Islet precursor cell (in vitro differentiated cells): Measurements from ENCODE around the gene POLR3E.

Experiments used
- DNase-seq: peaks from one replicate; pipeline ENCODE4 v3.0.0-alpha.2; 2018

Gene POLR3E

GRCh38 chr16:22317625-22318024 is 20.4 kb downstream of the POLR3E start:
- peak; percentile 26 for DNase-seq

GRCh38 chr16:22318690-22319358 is 21.6 kb downstream of the POLR3E start:
- peak; percentile 69 for DNase-seq

GRCh38 chr16:22320572-22321339 is 23.5 kb downstream of the POLR3E start:
- no peak for DNase-seq

- DNase-seq = peak; percentile 76
Measured at GRCh38 chr16:22321340-22322001, 24.3 kb downstream of the POLR3E start.

DNA sequence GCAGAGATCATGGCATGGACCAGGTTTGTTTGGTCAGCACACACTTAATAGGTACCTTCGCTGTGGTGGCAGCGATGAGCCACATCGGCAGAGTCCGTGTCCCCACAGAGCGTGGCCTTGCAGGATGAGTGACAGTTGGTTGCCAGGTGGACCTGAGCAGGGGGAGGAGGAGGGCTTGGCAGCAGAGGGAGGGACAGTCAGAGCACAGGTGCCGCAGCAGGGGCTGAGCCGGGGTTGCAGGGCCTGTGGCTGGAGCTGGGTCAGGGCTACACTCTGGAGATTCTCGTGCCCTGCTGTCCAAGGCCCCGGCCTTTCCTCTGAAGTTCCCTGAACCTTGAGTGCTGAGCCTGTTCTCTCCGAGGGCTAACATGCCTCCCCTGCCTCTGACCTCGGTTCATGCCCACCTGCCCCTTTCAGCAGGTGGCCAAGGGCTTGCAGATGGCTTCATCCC is 24.8 kb downstream of the POLR3E start:
- DNase-seq = no peak

GRCh38 chr16:22322741-22323140 is 25.5 kb downstream of the POLR3E start:
- no peak for DNase-seq

DNA sequence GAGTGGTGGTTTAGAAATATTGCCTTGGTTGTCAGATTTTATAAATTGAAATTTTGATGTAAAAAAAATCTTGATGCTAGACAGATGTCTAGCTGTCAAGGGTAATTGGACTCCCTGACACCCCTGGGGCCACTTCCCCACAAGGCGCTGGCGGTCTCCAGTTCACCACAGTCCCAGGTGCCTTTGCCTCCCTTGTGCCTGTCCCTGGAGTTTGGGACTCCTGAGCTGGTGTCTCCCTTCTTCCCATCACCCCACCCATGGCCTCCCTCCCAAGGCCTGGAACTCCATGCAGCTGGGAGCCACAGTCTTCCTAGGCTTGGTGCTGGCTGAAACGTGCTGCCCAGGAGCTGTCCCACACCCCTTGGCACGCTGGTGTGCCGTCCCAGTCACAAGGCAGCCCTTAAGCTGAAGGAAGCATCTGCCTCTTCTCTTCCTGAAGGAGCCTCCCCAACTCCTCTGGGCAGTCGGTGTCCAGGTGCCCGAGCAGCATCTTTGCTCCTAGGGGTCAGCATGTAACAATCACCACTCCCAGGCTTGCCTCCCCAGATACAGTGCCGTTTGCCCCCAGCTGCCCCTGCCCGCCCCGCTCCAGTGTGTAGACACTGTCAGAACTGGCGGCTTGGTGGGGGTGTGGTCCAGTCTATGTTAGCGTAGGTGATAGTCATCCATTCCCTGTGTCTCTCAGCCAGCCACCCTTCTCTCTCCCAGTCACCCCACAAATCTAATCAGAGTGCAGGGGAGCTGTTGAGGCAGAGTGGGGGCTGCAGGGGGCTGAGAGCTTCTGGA is 26.2 kb downstream of the POLR3E start:
- DNase-seq = peak; percentile 43

GRCh38 chr16:22323959-22324786 is 27.0 kb downstream of the POLR3E start:
- DNase-seq = no peak

- DNase-seq = peak; percentile 48
Measured at GRCh38 chr16:22324787-22325597, 27.8 kb downstream of the POLR3E start.

- peak; percentile 43 for DNase-seq
Measured at GRCh38 chr16:22325598-22326368, 28.6 kb downstream of the POLR3E start.

GRCh38 chr16:22326369-22326652 is 29.1 kb downstream of the POLR3E start:
- DNase-seq = no peak

- no peak for DNase-seq
Measured at GRCh38 chr16:22326771-22327445, 29.7 kb downstream of the POLR3E start.

- no peak for DNase-seq
Measured at GRCh38 chr16:22327446-22327775, 30.2 kb downstream of the POLR3E start.

DNA sequence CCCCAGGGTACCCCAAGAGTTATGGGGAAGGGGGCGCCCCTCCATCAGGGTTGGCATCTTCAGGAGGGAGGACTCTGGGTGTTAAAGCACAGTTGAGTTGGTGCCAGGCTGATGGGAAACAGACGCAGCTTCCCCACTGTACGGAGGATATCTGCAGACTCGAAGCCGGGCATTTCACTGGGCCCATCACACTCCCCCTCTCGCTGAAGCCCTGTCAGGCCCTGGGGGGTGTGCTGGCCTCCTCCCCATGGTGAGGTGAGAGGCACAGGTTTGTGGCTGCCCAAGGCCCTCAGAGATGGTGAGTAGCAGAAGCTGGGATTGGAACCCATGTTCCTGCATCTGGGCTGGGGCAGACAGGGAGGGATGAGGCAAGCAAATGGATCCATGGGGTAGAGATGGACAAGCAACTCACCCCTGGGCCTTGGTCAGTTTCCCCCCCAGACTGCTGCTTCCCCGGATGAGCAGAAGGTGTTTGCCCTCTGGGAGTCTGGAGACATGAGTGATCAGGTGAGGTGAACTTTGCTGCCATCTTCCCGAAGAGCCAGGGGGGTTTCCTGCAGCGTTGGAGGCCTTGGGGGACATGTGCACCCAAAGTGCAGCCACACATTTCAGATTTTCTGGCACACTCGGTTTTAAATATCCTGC is 31.0 kb downstream of the POLR3E start:
- DNase-seq = no peak

- DNase-seq = no peak
Measured at GRCh38 chr16:22329199-22329695, 32.0 kb downstream of the POLR3E start.

DNA sequence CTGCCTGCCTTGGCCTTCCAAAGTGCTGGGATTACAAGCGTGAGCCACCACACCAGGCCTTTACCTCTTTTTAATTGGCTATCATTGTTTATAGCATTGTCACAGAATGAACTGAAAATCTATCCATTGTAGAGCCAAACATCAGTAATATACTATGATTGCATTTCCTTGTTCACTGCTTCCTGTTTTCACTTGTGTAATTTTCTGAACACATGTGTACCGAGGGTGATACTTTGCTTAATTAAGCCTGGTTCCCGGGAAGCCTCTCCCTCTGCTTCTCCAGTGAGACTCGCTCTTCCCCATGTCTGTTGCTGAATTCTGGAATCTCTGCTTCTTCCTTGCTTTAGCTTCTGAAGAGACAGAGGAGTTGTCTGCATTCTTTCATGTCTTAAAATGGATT is 33.1 kb downstream of the POLR3E start:
- DNase-seq = no peak

DNA sequence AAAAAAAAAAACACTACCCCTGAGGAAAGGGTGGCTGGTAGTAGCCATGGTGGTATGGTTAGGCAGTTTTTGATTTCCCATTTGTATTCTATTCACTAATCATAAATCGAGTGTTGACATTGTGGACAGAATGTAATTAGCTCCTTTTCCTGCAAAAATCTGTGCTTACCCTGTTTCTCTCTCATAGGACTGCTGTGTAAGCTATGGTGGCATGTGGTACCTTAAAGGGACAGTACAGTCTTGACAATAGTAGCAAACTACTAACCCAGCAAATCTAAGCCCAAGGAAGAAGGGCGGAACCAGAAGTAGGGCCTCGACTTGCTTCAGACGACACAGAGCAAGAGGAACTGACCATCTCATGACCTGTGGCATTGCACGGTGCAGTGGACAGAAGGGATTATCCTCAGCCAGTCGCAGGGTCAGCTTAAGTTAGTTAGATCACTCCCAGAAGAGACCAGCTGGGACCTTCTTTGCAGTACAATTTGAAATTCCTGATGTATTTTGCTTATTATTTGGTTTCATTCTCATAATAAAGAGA is 36.3 kb downstream of the POLR3E start:
- no peak for DNase-seq

DNA sequence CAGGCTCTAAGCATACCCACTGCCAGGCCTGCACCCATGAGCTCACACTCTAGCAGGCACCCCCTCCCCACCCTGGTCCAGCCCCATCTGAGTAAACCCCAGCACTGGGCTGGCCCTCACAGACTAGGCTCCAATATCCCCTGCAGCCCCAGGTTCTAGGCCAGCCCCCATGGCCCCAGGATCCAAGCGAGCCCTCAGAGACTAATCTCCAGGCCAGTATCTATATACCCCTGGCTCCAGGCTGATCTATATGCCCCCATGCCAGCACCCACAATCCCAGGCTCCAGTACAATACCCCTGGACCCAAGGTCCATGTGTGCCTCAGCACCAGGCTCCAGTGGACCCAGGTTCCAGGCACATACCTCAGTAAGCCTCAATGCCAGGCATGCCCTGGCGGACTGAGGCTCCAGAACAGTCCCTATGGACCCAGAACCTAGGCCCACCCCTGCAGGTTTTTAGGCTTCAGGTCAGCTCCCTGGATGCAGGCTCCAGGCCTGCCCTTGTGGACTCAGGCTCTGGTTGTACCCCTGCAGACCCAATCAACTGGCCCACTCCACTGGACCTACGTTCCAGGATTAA is 38.5 kb downstream of the POLR3E start:
- DNase-seq = no peak

DNA sequence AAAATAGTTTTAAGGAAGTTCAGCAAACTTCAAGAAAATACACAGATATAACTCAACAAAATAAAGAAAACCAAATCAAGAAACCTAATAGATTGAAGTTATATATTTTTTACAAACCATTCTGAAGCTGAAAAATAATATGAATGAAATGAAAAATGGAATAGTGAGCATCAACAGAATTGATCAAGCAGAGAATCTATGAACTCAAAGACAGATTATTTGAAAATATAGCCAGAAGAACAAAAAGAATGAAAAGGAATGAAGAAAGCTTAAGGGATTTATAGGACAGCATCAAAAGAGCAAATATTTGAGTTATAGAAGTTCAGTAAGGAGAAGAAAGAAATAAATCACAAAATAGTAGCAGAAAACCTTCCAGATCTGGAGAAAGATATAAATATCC is 39.4 kb downstream of the POLR3E start:
- DNase-seq = no peak
